Karpas-422 (cell line): ENCODE data around the gene RPS19BP1. TPM values are rescaled to one million over a fixed set of nuclear protein-coding genes. Genes with fewer than 3 reads are reported as not detected.
A peak's percentile ranks its signal among the peaks of the same experiment; 100 is the strongest.

Experiments used
- DNase-seq: peaks from one replicate; pipeline ENCODE4 v3.0.0-alpha.2; 2015
- H2AFZ ChIP-seq: fragments of 200-600 bp; sonication (generic); 2 replicates; pipeline ENCODE4 v1.6.1; 2014; ENCODE audit warnings: antibody characterized with exemption, low read length, mixed read lengths
- H3K27ac ChIP-seq: fragments of 200-600 bp; sonication (generic); 2 replicates; pipeline ENCODE4 v1.5.1; 2014; ENCODE audit warnings: mild to moderate bottlenecking, low read length, moderate library complexity
- H3K27me3 ChIP-seq: fragments of 200-600 bp; sonication (generic); 2 replicates; pipeline ENCODE4 v1.6.1; 2014; ENCODE audit warnings: low read length, mixed read lengths
- H3K36me3 ChIP-seq: fragments of 200-600 bp; sonication (generic); 2 replicates; pipeline ENCODE4 v1.6.1; 2014; ENCODE audit warnings: low read length, mixed read lengths; ENCODE audit not compliant: insufficient read depth
- H3K4me1 ChIP-seq: fragments of 200-600 bp; sonication (generic); 2 replicates; pipeline ENCODE4 v1.6.1; 2014; ENCODE audit warnings: mild to moderate bottlenecking, low read length, mixed read lengths
- H3K4me2 ChIP-seq: fragments of 200-600 bp; sonication (generic); 2 replicates; pipeline ENCODE4 v1.6.1; 2014; ENCODE audit warnings: low read length, low read depth, mild to moderate bottlenecking; ENCODE audit not compliant: poor library complexity, severe bottlenecking
- H3K4me3 ChIP-seq: fragments of 200-600 bp; sonication (generic); 2 replicates; pipeline ENCODE4 v1.5.1; 2014; ENCODE audit warnings: mild to moderate bottlenecking, antibody characterized with exemption, low read length, mixed read lengths
- H3K79me2 ChIP-seq: fragments of 200-600 bp; sonication (generic); 2 replicates; pipeline ENCODE4 v1.6.1; 2014; ENCODE audit warnings: mild to moderate bottlenecking, low read length, mixed read lengths
- H3K9ac ChIP-seq: fragments of 200-600 bp; sonication (generic); 2 replicates; pipeline ENCODE4 v1.6.0; 2014; ENCODE audit warnings: low read length
- H3K9me2 ChIP-seq: fragments of 200-600 bp; sonication (generic), shearing (Covaris generic); replicated peaks from 2 replicates; pipeline ENCODE4 v1.6.0; 2014; ENCODE audit warnings: mild to moderate bottlenecking, low read length, moderate library complexity; ENCODE audit not compliant: insufficient read depth
- H3K9me3 ChIP-seq: fragments of 300-700, 200-600 bp; sonication (generic); 2 replicates; pipeline ENCODE4 v1.6.1; 2014; ENCODE audit warnings: low read length, mixed read lengths
- H4K20me1 ChIP-seq: fragments of 200-600 bp; sonication (generic); 2 replicates; pipeline ENCODE4 v1.6.1; 2014; ENCODE audit warnings: mild to moderate bottlenecking, antibody characterized with exemption, low read length, low read depth; ENCODE audit not compliant: insufficient read depth
- total RNA-seq: library from RNA; depleted of rRNA; stranded (reverse); fragments of >200 nt; shearing (Covaris generic); gene quantifications from 2 replicates; pipeline ENCODE4 v1.2.3, GENCODE V29; 2014; ENCODE audit warnings: low replicate concordance

RPS19BP1 gene
- total RNA-seq, 1 experiment from 2014 or later, result 91.1 TPM

DNA sequence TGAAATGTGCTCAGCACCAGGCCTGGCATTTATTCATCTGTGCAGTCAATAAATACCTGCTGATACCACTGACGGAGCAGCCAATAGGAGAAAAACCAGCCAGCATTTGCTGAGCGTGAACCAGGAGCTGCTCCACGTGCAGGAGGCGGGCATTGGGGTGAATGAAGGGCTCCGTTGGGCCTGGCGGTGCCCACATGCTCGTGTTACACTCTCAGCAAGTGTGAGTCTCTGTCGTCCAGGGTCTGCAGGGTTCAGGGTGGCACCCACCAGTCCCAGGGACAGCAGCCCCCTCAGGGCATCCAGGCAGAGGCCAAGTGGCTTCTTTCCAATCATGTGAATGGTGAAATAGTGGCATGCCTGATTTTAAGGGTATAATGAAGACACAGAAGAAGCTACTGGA, 4.2 kb upstream of the RPS19BP1 start:
- H2AFZ ChIP-seq, result no peak overlapping the region
- H3K4me2 ChIP-seq, result no peak overlapping the region
- no peak overlapping the region for H3K4me3 ChIP-seq
- no peaks in the 10 kb centered on the region for H3K9me3 ChIP-seq
- H4K20me1 ChIP-seq, result peaks cover 4% of the 10 kb centered on the region; the same call in 1 of the 2 replicates
- no peaks in the 10 kb centered on the region for H3K36me3 ChIP-seq
- no peaks in the 10 kb centered on the region for H3K27me3 ChIP-seq
- no peak for DNase-seq
- peaks cover 23% of the 10 kb centered on the region for H3K4me1 ChIP-seq
- H3K9ac ChIP-seq, result no peak overlapping the region
- H3K9me2 ChIP-seq, result no peaks in the 10 kb centered on the region
- H3K27ac ChIP-seq, result no peak overlapping the region
- H3K79me2 ChIP-seq, result peaks cover 8% of the 10 kb centered on the region

DNA sequence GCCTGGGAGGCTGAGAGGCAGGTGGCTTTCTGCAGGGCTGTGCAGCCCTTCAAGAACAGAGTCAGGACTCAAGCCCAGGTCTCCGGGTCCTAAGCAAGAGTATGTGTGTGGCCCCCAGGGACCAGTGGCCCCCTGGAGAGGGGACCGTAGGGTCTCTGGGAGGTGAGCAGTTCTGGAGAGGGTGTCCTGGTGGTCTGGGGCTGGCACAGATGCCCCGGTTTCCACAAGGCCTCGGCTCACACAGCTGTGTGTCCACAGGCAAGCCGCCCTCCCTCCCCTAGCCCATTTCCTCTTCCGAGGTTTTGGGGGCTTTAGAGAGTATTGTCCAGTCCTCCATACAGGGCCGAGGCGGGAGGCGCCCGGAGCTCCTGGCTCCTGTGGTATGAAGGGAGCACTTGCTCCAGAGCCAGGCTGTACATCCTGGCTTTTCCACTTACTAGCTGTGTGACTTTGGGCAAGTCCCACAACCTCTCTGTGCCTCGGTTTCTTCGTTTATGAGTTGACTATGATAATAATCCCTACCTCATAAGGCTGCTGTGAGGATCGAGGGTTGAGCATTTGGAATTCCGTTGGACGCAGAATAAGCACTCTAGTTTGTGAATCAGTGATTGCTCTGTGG, 3.4 kb upstream of the RPS19BP1 start:
- Histone ChIP-seq H3K36me3 (no peaks in the 10 kb centered on the region; the same call in 1 of the 2 replicates), H3K9me3 (no peaks in the 10 kb centered on the region), H3K27ac (no peak overlapping the region), H3K4me2 (no peak overlapping the region), H2AFZ (no peak overlapping the region), H3K79me2 (peaks cover 15% of the 10 kb centered on the region), H3K4me1 (peaks cover 31% of the 10 kb centered on the region), H3K4me3 (no peak overlapping the region), H3K9me2 (no peaks in the 10 kb centered on the region), H3K27me3 (no peaks in the 10 kb centered on the region), H4K20me1 (peaks cover 11% of the 10 kb centered on the region; the same call in 1 of the 2 replicates), H3K9ac (no peak overlapping the region)
- no peak for DNase-seq

DNA sequence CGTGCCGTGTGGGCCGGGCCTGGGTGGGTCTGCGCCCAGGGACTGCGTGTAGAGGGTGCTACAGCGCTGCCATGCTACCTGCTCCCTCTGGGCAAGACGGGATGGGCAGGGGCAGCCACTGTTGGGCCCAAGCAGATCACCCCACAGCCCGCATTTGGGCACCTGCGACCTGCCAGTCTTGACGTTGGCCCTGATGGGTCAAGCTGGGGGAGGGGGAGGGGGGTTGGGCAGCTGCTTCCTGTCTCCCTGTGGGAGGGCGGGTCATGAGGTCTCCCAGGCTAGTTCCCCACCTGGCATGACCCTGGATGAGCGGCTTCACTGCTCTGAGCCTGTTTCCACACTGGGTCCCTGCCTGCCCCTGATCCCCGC, 2.8 kb upstream of the RPS19BP1 start:
- H3K27me3 ChIP-seq, result no peaks in the 10 kb centered on the region
- no peak overlapping the region for H3K9ac ChIP-seq
- H3K9me3 ChIP-seq, result no peaks in the 10 kb centered on the region
- H3K4me2 ChIP-seq, result peak overlapping the region; percentile 46
- H3K36me3 ChIP-seq, result peaks cover under 1% of the 10 kb centered on the region; the same call in 1 of the 2 replicates
- no peak for DNase-seq
- H3K4me3 ChIP-seq, result no peak overlapping the region
- no peak overlapping the region for H3K27ac ChIP-seq
- peaks cover 12% of the 10 kb centered on the region; the same call in 1 of the 2 replicates for H4K20me1 ChIP-seq
- no peaks in the 10 kb centered on the region for H3K9me2 ChIP-seq
- H2AFZ ChIP-seq, result no peak overlapping the region
- H3K4me1 ChIP-seq, result peaks cover 37% of the 10 kb centered on the region
- peaks cover 18% of the 10 kb centered on the region for H3K79me2 ChIP-seq

DNA sequence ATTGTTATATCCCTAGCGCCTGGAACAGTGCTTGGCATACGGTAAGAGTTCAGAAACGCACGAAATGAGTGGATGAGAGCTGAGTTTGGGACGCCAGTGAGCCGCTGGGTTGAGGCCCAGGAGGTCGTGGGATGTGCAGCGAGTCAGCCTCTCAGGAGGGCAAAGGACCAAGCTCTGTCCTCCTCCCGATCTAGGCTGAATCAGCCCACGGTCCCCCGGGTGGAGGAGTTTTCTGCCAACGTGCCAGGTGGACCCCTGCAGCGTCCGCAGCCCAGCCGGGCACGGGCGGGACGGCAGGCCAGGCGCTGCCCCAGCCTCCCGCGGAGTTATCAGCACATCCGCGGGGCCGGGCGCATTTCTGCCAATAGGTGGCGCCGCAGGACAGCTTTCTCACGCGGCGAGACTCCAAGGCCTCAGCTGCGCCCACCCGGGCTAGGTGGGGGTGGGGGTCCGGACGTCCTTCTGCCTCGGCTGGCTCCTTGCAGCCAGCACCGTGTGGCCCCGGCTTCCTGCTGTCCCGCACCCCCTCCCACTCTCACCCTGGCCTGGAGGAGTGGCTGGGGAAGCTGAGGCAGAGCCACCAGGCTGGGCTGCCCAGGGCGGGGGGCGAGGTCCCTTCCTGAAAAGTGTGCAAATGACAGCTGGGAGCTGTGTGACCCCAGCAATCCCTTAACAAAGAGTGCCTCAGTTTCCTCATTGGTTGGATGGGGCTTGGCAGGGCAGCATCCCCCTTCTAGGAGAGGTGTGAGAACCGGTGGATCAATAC, 2.2 kb upstream of the RPS19BP1 start:
- H3K9ac ChIP-seq, result peak overlapping the region; percentile 46
- H3K9me3 ChIP-seq, result no peaks in the 10 kb centered on the region
- DNase-seq, result peak; percentile 93
- H3K36me3 ChIP-seq, result peaks cover 6% of the 10 kb centered on the region; the same call in 1 of the 2 replicates
- H3K27ac ChIP-seq, result no peak overlapping the region
- H3K4me3 ChIP-seq, result no peak overlapping the region
- no peaks in the 10 kb centered on the region for H3K9me2 ChIP-seq
- peak overlapping the region; percentile 94 for H2AFZ ChIP-seq
- peaks cover 12% of the 10 kb centered on the region; the same call in 1 of the 2 replicates for H4K20me1 ChIP-seq
- H3K4me1 ChIP-seq, result peaks cover 43% of the 10 kb centered on the region
- H3K4me2 ChIP-seq, result peak overlapping the region; percentile 46
- no peaks in the 10 kb centered on the region for H3K27me3 ChIP-seq
- peaks cover 22% of the 10 kb centered on the region for H3K79me2 ChIP-seq

DNA sequence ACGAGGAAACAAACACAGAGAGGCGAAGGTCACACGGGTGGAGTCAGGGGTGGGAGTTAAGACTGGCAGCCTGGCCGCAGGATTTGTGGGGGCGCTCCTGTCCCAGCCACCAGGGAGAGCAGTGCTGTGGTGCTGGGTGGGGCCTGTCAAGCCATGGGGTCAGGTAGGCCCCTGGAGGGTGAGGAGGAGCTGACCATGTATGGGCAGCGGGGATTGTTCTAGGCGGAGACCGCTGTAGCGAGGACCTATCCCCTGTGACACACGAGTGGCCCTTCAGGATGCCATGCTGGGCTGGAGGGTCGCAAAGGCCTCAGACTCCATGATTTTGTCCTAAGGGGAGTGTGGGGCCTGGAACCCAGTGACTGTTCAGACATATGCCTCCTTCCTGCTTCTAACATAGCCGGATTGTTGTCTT, 1.6 kb upstream of the RPS19BP1 start:
- peak overlapping the region; percentile 46 for H3K4me2 ChIP-seq
- H3K9me3 ChIP-seq, result no peaks in the 10 kb centered on the region
- DNase-seq, result no peak
- H3K9ac ChIP-seq, result peak overlapping the region; percentile 46; the same call in 1 of the 2 replicates
- H3K4me1 ChIP-seq, result peaks cover 48% of the 10 kb centered on the region
- peaks cover 8% of the 10 kb centered on the region; the same call in 1 of the 2 replicates for H3K36me3 ChIP-seq
- no peaks in the 10 kb centered on the region for H3K27me3 ChIP-seq
- no peak overlapping the region for H3K27ac ChIP-seq
- peak overlapping the region; percentile 94; the same call in 1 of the 2 replicates for H2AFZ ChIP-seq
- no peaks in the 10 kb centered on the region for H3K9me2 ChIP-seq
- H3K4me3 ChIP-seq, result no peak overlapping the region
- H3K79me2 ChIP-seq, result peaks cover 22% of the 10 kb centered on the region
- peaks cover 12% of the 10 kb centered on the region; the same call in 1 of the 2 replicates for H4K20me1 ChIP-seq

DNA sequence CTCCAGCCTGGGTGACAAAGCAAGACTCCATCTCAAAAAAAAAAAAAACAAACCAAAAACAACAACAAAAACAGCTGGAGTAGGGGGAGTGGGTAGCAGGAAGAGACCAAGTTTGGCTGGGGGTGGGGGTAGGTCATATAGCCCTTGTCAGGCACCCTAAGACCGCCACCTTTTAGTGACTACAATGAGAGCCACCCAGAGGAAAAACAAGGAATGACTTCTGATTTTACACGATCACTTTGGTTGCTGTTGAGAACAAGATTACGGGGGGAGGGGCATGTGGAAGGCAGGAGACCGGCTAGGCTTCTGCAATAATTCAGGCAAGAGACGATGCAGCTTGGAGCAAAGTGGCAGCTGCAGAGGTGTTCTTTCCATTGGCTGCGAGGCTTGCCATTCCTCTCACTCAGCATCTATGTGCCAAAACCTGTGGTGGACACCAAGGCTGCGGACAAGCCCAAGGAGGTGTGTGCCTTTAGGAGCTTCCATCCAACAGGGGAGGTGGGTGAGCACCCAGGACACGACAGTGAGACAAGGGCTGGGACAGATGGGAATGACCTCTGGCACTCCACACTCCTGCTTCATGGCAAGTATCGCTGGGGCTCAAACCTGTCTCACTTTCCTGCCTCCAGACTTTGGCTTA, 1.7 kb downstream of the RPS19BP1 start:
- Histone ChIP-seq H2AFZ (no peak overlapping the region), H3K4me1 (peaks cover 72% of the 10 kb centered on the region), H4K20me1 (peaks cover 12% of the 10 kb centered on the region; the same call in 1 of the 2 replicates), H3K9me3 (no peaks in the 10 kb centered on the region), H3K4me3 (peak overlapping the region; percentile 88), H3K4me2 (peak overlapping the region; percentile 98), H3K36me3 (peaks cover 8% of the 10 kb centered on the region; the same call in 1 of the 2 replicates), H3K9ac (peak overlapping the region; percentile 92), H3K27me3 (no peaks in the 10 kb centered on the region), H3K79me2 (peaks cover 22% of the 10 kb centered on the region), H3K27ac (0 out of 2 replicates have a peak overlapping the region, but pooled peaks have one; percentile 69), H3K9me2 (no peaks in the 10 kb centered on the region)
- peak; percentile 84 for DNase-seq

DNA sequence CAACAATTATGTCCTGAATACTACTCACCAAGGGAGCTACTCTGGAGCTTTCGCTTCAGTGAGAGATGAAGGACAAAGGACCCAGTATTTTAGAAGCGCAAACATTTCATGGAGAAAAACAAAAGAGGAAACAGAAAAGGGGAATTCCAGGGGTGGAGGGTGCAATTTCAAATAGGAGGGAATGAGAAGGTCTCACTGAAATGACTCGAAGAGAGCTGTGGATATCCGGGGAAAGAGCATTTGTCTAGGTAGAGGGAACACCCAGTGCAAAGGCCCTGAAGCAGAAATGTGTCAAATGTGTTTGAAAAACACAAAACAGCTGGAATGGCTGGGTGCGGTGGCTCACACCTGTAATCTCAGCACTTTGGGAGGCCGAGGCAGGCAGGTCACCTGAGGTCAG, 2.4 kb downstream of the RPS19BP1 start:
- Histone ChIP-seq H3K4me2 (peak overlapping the region; percentile 88), H3K9me3 (no peaks in the 10 kb centered on the region), H3K27ac (peak overlapping the region; percentile 96; the same call in 1 of the 2 replicates), H3K4me3 (peak overlapping the region; percentile 68), H3K36me3 (peaks cover 8% of the 10 kb centered on the region; the same call in 1 of the 2 replicates), H3K79me2 (peaks cover 22% of the 10 kb centered on the region), H4K20me1 (peaks cover 12% of the 10 kb centered on the region; the same call in 1 of the 2 replicates), H3K9ac (peak overlapping the region; percentile 56), H3K4me1 (peaks cover 77% of the 10 kb centered on the region), H2AFZ (no peak overlapping the region), H3K9me2 (no peaks in the 10 kb centered on the region), H3K27me3 (no peaks in the 10 kb centered on the region)
- DNase-seq, result no peak

DNA sequence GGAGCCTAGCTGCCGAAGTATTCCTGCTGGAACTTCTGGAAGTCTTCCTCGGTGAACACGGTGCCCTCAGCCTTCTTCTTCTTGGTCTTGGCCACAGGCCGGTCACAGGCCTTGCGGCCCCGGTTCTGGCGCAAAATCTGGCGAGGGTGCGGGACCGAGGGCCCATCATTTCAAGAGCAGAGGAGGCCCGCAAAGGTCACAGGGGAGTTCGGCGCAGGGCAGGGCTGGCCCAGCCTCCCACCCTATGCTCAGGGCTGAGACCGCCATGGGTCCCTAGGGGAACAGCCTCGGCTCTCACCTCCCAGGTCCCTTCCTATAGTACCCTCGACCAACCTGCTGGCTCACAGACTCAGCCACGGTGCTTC, 3.1 kb downstream of the RPS19BP1 start:
- peak; percentile 52 for DNase-seq
- H3K4me3 ChIP-seq, result peak overlapping the region; percentile 68
- H3K9ac ChIP-seq, result peak overlapping the region; percentile 56
- peak overlapping the region; percentile 88 for H3K4me2 ChIP-seq
- peaks cover 22% of the 10 kb centered on the region for H3K79me2 ChIP-seq
- H2AFZ ChIP-seq, result no peak overlapping the region
- peaks cover 8% of the 10 kb centered on the region; the same call in 1 of the 2 replicates for H3K36me3 ChIP-seq
- H3K27me3 ChIP-seq, result no peaks in the 10 kb centered on the region
- H3K27ac ChIP-seq, result peak overlapping the region; percentile 96
- H3K9me2 ChIP-seq, result no peaks in the 10 kb centered on the region
- H3K9me3 ChIP-seq, result no peaks in the 10 kb centered on the region
- peaks cover 12% of the 10 kb centered on the region; the same call in 1 of the 2 replicates for H4K20me1 ChIP-seq
- H3K4me1 ChIP-seq, result peaks cover 77% of the 10 kb centered on the region
